K562 (cell line): ENCODE measurements around the gene PCDHGA4. TPM values are rescaled to one million over a fixed set of nuclear protein-coding genes. Genes with fewer than 3 reads are reported as not detected.

Source experiments
- ETV1 ChIP-seq: fragments of 450-650 bp; conservative IDR thresholded peaks from 2 replicates; pipeline ENCODE4 v1.6.1; 2016; ENCODE audit warnings: missing genetic modification characterization, control low read depth, low read depth, missing compliant biosample characterization
- ID3 ChIP-seq, 2 experiments: fragments of 250-450 bp in 1 of 2; fragments of 450-650 bp in 1 of 2; sonication (Bioruptor Pico) in 1 of 2; IDR thresholded peaks; 2 replicates each; pipeline versions ENCODE4 v1.6.1 to v1.8.0; 2016 to 2021; ENCODE audit warnings: mild to moderate bottlenecking in 2 of 2, moderate library complexity in 2 of 2, missing compliant biosample characterization in 1 of 2, missing genetic modification characterization in 1 of 2
- MNT ChIP-seq, 2 experiments: fragments of 450-650 bp; conservative IDR thresholded peaks; 2 replicates each; pipeline ENCODE4 v1.6.1; 2017; ENCODE audit warnings: mild to moderate bottlenecking in 2 of 2, moderate library complexity in 2 of 2
- RFX1 ChIP-seq: fragments of 450-650 bp; IDR thresholded peaks from 2 replicates; pipeline ENCODE4 v1.6.1; 2016; ENCODE audit warnings: mild to moderate bottlenecking, moderate library complexity
- SPI1 ChIP-seq: IDR thresholded peaks from 2 replicates; pipeline ENCODE4 v1.6.1; 2011; ENCODE audit warnings: low read depth, low read length, control low read depth, borderline replicate concordance
- UBTF ChIP-seq, 2 experiments: IDR thresholded peaks; 2 replicates each; pipeline ENCODE4 v1.6.1; 2012; ENCODE audit warnings: improper control_type of control experiment in 2 of 2, low read depth in 2 of 2, low read length in 2 of 2, borderline replicate concordance in 1 of 2
- ZNF12 ChIP-seq: sonication (generic); formaldehyde crosslinking; IDR thresholded peaks from 2 replicates; pipeline ENCODE4 v1.4.0; 2020; ENCODE audit warnings: mild to moderate bottlenecking, missing genetic modification reagents
- ZNF318 ChIP-seq, 2 experiments: fragments of 450-650 bp; IDR thresholded peaks; 2 replicates each; pipeline ENCODE4 v1.6.1; 2016; ENCODE audit warnings: mild to moderate bottlenecking in 2 of 2, borderline replicate concordance in 1 of 2, low read depth in 1 of 2, moderate library complexity in 1 of 2
- polyA plus RNA-seq, 8 experiments: library from polyadenylated mRNA; depleted of rRNA in 4 of 8; stranded (reverse) in 5 of 8; unstranded in 3 of 8; fragments of >200 nt; fragmentation: Nextera tagmentation in 2 of 8; fragmentation: Illumina TruSeq in 1 of 8; extraction: Ambion mirVana in 2 of 8; extraction: Trizol in 1 of 8; gene quantifications; 2 replicates each; pipeline versions ENCODE4 v1.2.1 to v1.2.3, GENCODE V29; 2011 to 2014; ENCODE audit warnings: inconsistent platforms in 1 of 8, missing spikeins in 1 of 8
- total RNA-seq, 7 experiments: library from RNA; depleted of rRNA in 6 of 7; stranded (reverse); fragments of >200 nt in 6 of 7; fragmentation: Illumina TruSeq in 2 of 7; extraction: Trizol in 2 of 7; gene quantifications; 2 replicates each; pipeline versions ENCODE4 v1.2.1 to v1.2.3, GENCODE V29; 2011 to 2021; ENCODE audit warnings: low replicate concordance in 1 of 7

Gene PCDHGA4
- total and polyA plus RNA-seq, 9 of the 15 experiments (the other 6 are each of a cell fraction or from before 2014, with no cell fraction given), result 0.12 to 0.40 (median 0.36) TPM; not detected in 2

GRCh38 chr5:141349917-141350619 is 4.8 kb upstream of the PCDHGA4 start, which contains the start of gene PCDHGB1 (continued):
- TF ChIP-seq UBTF (IDR thresholded peaks at IDR 0.05; ENCODE audit: borderline replicate concordance in 1 of 2, low read depth in 2 of 2, low read length in 2 of 2) (no peak), SPI1 (peak; percentile 37; the same call in 1 of the 2 replicates), ETV1 (tag) (peak; percentile 43; the same call in 1 of the 2 replicates), ZNF318 (IDR thresholded peaks at IDR 0.05; ENCODE audit: borderline replicate concordance in 1 of 2, low read depth in 1 of 2) (no peak), RFX1 (no peak), MNT (conservative IDR thresholded peaks at IDR 0.05) (no peak), ZNF12 (CRISPR knock-in tag) (no peak), ID3 (CRISPR knock-in tag; IDR thresholded peaks at IDR 0.05) (no peak), ID3 (tag; IDR thresholded peaks at IDR 0.05) (no peak)
